ENCODE measurements around the gene LSM5. TPM values are rescaled to one million over a fixed set of nuclear protein-coding genes. Genes with fewer than 3 reads are reported as not detected.

LSM5 gene
- total RNA-seq, 1 experiment from 2014 or later: 108 TPM

DNA sequence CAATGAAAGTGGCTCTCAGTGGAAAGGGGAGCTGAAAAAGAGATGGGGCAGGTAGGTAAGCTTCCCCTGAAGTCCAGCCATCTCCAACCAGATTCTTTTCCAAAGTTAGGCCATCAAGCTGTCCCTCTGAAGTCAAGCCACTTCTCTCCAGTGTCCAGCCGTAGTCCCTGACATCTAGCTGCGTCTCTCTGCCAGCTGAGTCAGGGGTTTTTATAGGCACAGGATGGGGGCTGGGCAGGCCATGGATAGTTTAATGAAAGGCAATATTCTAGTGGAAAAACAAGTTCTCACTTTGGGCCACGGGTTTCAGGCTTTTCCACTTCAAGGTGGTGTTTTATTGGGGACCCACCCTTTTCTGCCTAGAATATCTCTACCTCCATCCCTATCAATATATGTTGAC is 41.9 kb upstream of the LSM5 start:
- no peaks in the 10 kb centered on the region for H3K9me3 Mint-ChIP-seq
- H2AK5ac ChIP-seq (ENCODE audit: insufficient read length, low read length): no peak overlapping the region
- H3K79me2 ChIP-seq (ENCODE audit: insufficient read depth, low read length): peaks cover 2% of the 10 kb centered on the region; the same call in 1 of the 2 replicates
- H3K27me3 ChIP-seq (ENCODE audit: insufficient read depth, low read length): no peaks in the 10 kb centered on the region
- H3K27ac ChIP-seq (ENCODE audit: insufficient read length, low read depth, low read length): no peak overlapping the region
- H3K36me3 Mint-ChIP-seq (ENCODE audit: insufficient read depth in 1 of 3, low read depth in 3 of 3): peaks cover 0 to 1% (median 0%) of the 10 kb centered on the region in 3 experiments; a peak in 4 of 7 replicates
- H4K91ac ChIP-seq (ENCODE audit: insufficient read length, low read depth, low read length): no peak overlapping the region
- H3T11ph ChIP-seq (ENCODE audit: low read length): no peak overlapping the region
- no peaks in the 10 kb centered on the region for H3K9me3 ChIP-seq (ENCODE audit: control insufficient read depth, low read depth, low read length)
- DNase-seq: no peak
- TF ChIP-seq, protein P1, sequence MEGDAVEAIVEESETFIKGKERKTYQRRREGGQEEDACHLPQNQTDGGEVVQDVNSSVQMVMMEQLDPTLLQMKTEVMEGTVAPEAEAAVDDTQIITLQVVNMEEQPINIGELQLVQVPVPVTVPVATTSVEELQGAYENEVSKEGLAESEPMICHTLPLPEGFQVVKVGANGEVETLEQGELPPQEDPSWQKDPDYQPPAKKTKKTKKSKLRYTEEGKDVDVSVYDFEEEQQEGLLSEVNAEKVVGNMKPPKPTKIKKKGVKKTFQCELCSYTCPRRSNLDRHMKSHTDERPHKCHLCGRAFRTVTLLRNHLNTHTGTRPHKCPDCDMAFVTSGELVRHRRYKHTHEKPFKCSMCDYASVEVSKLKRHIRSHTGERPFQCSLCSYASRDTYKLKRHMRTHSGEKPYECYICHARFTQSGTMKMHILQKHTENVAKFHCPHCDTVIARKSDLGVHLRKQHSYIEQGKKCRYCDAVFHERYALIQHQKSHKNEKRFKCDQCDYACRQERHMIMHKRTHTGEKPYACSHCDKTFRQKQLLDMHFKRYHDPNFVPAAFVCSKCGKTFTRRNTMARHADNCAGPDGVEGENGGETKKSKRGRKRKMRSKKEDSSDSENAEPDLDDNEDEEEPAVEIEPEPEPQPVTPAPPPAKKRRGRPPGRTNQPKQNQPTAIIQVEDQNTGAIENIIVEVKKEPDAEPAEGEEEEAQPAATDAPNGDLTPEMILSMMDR (conservative IDR thresholded peaks at IDR 0.05): no peak
- H2AFZ ChIP-seq (ENCODE audit: low read length): no peak overlapping the region
- H4K5ac ChIP-seq (ENCODE audit: insufficient read length, low read depth, low read length): no peak overlapping the region
- H2BK12ac ChIP-seq (ENCODE audit: insufficient read length, low read depth, low read length): no peak overlapping the region
- H3K4me3 Mint-ChIP-seq: no peak overlapping the region
- WGBS (ENCODE audit: extremely low coverage, insufficient read length, low lambda C conversion rate): no CpG with 5 or more reads among the region's 3 CpGs
- no peak overlapping the region for H2BK15ac ChIP-seq (ENCODE audit: low read depth, low read length)
- no peak overlapping the region for H3K4ac ChIP-seq (ENCODE audit: low read depth, low read length)
- no peak overlapping the region for H3K23ac ChIP-seq (ENCODE audit: insufficient read length, low read depth, low read length)
- no peak overlapping the region for H4K8ac ChIP-seq (replicated peaks; ENCODE audit: insufficient read length, low read depth, low read length)
- no peak overlapping the region for H3K4me2 ChIP-seq (ENCODE audit: insufficient read depth, insufficient read length, low read length)
- no peak overlapping the region for H3K56ac ChIP-seq (ENCODE audit: insufficient read length, low read depth, low read length)
- H3K4me1 ChIP-seq (ENCODE audit: insufficient read depth, low read length): peaks cover 14% of the 10 kb centered on the region; the same call in 1 of the 2 replicates
- H3K18ac ChIP-seq (ENCODE audit: insufficient read length, low read depth, low read length): no peak overlapping the region
- no peaks in the 10 kb centered on the region for H4K20me1 ChIP-seq (ENCODE audit: control insufficient read depth, insufficient read depth, insufficient read length)
- no peak overlapping the region for H2BK120ac ChIP-seq (ENCODE audit: low read depth, low read length, poor library complexity, severe bottlenecking)
- no peak overlapping the region for H3K9ac ChIP-seq (ENCODE audit: extremely low read depth, insufficient read length, low read length)
- H3K79me1 ChIP-seq (ENCODE audit: insufficient read depth, low read depth, low read length, poor library complexity, severe bottlenecking): peaks cover 3% of the 10 kb centered on the region
- peak overlapping the region in 2 of 3 experiments; percentile 34 to 43; a peak in 1 of 7 replicates for H3K27ac Mint-ChIP-seq
- H3K27me3 Mint-ChIP-seq (ENCODE audit: low read depth): no peaks in the 10 kb centered on the region
- no peak overlapping the region for H2BK5ac ChIP-seq (ENCODE audit: insufficient read length, low read length)
- no peak overlapping the region for H3K14ac ChIP-seq (ENCODE audit: insufficient read depth, low read length)
- H2BK20ac ChIP-seq (ENCODE audit: low read depth, low read length, poor library complexity, severe bottlenecking): no peak overlapping the region
- H3K23me2 ChIP-seq (ENCODE audit: insufficient read length, low read depth, low read length, poor library complexity, severe bottlenecking): no peaks in the 10 kb centered on the region
- H3K4me1 Mint-ChIP-seq: peaks cover 27 to 34% of the 10 kb centered on the region in 2 experiments

All from H9 (cell line).